Loucy (cell line): ENCODE measurements around the gene DEFB125.

Experiments
- H2AFZ ChIP-seq: fragments of 200-600 bp; sonication (generic); 2 replicates; pipeline ENCODE4 v1.6.0; 2016; ENCODE audit warnings: antibody characterized with exemption, mild to moderate bottlenecking, low read length, moderate library complexity
- H3F3A ChIP-seq: fragments of 200-600 bp; 2 replicates; pipeline ENCODE4 v1.6.0; 2016; ENCODE audit warnings: antibody characterized with exemption, low read depth, mild to moderate bottlenecking
- H3K27me3 ChIP-seq: fragments of 200-600 bp; sonication (generic); 2 replicates; pipeline ENCODE4 v1.6.1; 2014; ENCODE audit warnings: low read length, mild to moderate bottlenecking; ENCODE audit not compliant: insufficient read depth, poor library complexity, severe bottlenecking
- H3K36me3 ChIP-seq: fragments of 200-600 bp; sonication (generic); 2 replicates; pipeline ENCODE4 v1.6.1; 2016; ENCODE audit warnings: low read length; ENCODE audit not compliant: insufficient read depth
- H3K4me1 ChIP-seq: fragments of 200-600 bp; sonication (generic); 2 replicates; pipeline ENCODE4 v1.5.1; 2014; ENCODE audit warnings: low read length, mild to moderate bottlenecking; ENCODE audit not compliant: insufficient read depth, poor library complexity, severe bottlenecking
- H3K4me2 ChIP-seq: fragments of 200-600 bp; sonication (generic); 2 replicates; pipeline ENCODE4 v1.6.0; 2014; ENCODE audit warnings: antibody characterized with exemption, low read length, low read depth, mild to moderate bottlenecking; ENCODE audit not compliant: poor library complexity, severe bottlenecking
- H3K4me3 ChIP-seq: fragments of 200-600 bp; sonication (generic); 2 replicates; pipeline ENCODE4 v1.5.1; 2014; ENCODE audit warnings: low read length, mild to moderate bottlenecking, mixed read lengths; ENCODE audit not compliant: poor library complexity, severe bottlenecking
- H3K79me2 ChIP-seq: fragments of 200-600 bp; sonication (generic); 2 replicates; pipeline ENCODE4 v1.6.1; 2014; ENCODE audit warnings: low read length; ENCODE audit not compliant: insufficient read depth
- H3K9ac ChIP-seq: fragments of 200-600 bp; sonication (generic); 2 replicates; pipeline ENCODE4 v1.6.0; 2014; ENCODE audit warnings: mild to moderate bottlenecking, low read depth, low read length, moderate library complexity; ENCODE audit not compliant: poor library complexity, severe bottlenecking
- H3K9me2 ChIP-seq: fragments of 200-600 bp; sonication (generic); replicated peaks from 2 replicates; pipeline ENCODE4 v1.6.1; 2016; ENCODE audit warnings: low read depth, low read length, mixed read lengths
- H3K9me3 ChIP-seq: fragments of 200-600 bp; sonication (generic); 2 replicates; pipeline ENCODE4 v1.6.1; 2014; ENCODE audit warnings: mild to moderate bottlenecking, antibody characterized with exemption, low read length, low read depth; ENCODE audit not compliant: insufficient read depth
- H4K20me1 ChIP-seq: fragments of 200-600 bp; sonication (generic); 2 replicates; pipeline ENCODE4 v1.6.0; 2014; ENCODE audit warnings: antibody characterized with exemption, low read length, mild to moderate bottlenecking; ENCODE audit not compliant: insufficient read depth, poor library complexity, severe bottlenecking
- CTCF ChIP-seq: fragments of 200-600 bp; sonication (generic); conservative IDR thresholded peaks from 2 replicates; pipeline ENCODE4 v1.5.1; 2014; ENCODE audit warnings: mild to moderate bottlenecking, antibody characterized with exemption, low read length
- EZH2phosphoT487 ChIP-seq: fragments of 200-600 bp; IDR thresholded peaks from 2 replicates; pipeline ENCODE4 v1.6.1; 2018; ENCODE audit warnings: antibody characterized with exemption, mild to moderate bottlenecking, moderate library complexity, borderline replicate concordance

Gene DEFB125

DNA sequence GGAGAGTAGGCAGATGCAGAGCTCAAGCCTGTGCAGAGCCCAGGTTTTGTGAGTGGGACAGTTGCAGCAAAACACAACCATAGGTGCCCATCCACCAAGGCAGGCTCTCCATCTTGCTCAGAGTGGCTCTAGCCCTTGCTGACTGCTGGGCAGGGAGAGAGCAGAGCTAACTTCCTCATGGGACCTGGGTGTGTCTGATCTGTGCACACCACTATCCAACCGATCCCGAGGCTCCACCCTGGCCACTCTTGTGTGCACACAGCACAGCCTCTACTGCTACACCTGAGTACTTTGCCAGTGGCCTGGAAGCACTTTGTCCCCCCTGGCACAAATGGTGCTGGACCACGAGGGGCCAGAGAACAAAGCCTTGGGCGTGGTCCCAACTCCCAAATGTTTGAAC is 7.9 kb upstream of the DEFB125 start:
- H4K20me1 ChIP-seq, result no peaks in the 10 kb centered on the region

DNA sequence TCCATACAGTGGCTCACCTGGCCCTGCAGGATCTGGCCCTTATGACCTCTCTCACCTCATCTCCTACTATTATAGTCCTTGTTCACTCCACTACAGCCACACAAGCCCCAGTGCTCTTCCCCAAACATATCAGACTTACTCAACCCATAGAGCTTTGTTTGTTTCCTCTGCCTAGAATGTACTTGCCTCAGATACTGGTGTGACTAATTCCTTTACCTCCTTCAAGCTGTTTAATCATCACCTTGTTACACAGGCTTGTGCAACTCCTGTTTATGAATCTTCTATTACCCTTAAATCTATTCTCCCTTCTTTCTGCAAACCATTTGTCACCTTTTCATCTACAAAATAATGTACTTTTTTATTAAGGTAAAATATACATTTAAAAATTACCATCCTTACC is 3.2 kb downstream of the DEFB125 start:
- no peak overlapping the region for H3K4me2 ChIP-seq
- no peaks in the 10 kb centered on the region for H3K79me2 ChIP-seq
- TF ChIP-seq EZH2phosphoT487, result no peak
- no peak for TF ChIP-seq CTCF
- no peaks in the 10 kb centered on the region for H3K36me3 ChIP-seq
- H3K27me3 ChIP-seq, result no peaks in the 10 kb centered on the region
- H3K9me3 ChIP-seq, result peaks cover 11% of the 10 kb centered on the region; the same call in 1 of the 2 replicates
- no peak overlapping the region for H3K9ac ChIP-seq
- H3K4me3 ChIP-seq, result no peak overlapping the region
- no peaks in the 10 kb centered on the region for H4K20me1 ChIP-seq
- no peaks in the 10 kb centered on the region for H3K9me2 ChIP-seq
- no peaks in the 10 kb centered on the region for H3K4me1 ChIP-seq
- no peaks in the 10 kb centered on the region for H3F3A ChIP-seq
- H2AFZ ChIP-seq, result no peak overlapping the region

More for the DNA sequence above, 7.9 kb upstream of the DEFB125 start:
- Histone ChIP-seq H3K4me3 (no peak overlapping the region), H3K4me1 (no peaks in the 10 kb centered on the region), H3F3A (no peaks in the 10 kb centered on the region), H3K9ac (no peak overlapping the region), H3K79me2 (no peaks in the 10 kb centered on the region), H2AFZ (no peak overlapping the region), H3K36me3 (no peaks in the 10 kb centered on the region), H3K4me2 (no peak overlapping the region), H3K9me3 (peaks cover 7% of the 10 kb centered on the region; the same call in 1 of the 2 replicates), H3K27me3 (no peaks in the 10 kb centered on the region), H3K9me2 (no peaks in the 10 kb centered on the region)
- TF ChIP-seq EZH2phosphoT487 (no peak), CTCF (no peak)

DNA sequence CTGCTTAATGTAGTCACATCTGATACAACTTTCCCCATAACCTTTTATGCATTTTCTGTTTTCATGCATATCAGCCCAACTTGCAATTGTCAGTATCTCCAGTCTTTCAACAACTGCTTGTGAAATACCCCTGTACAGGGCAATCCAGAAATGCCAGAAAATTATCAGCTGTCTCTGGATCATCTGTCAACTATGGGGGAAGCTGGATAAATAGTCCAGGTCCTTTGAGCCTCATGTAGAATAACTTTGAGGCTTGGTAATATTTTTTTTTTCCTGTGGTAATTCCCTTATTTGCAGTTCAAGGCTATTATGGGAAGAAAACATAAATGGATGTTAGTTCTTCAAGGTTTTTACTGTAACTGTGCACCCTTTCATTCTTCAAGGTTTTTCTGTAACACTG is 6.2 kb downstream of the DEFB125 start:
- Histone ChIP-seq H3K9me3 (peaks cover 15% of the 10 kb centered on the region; the same call in 1 of the 2 replicates), H3F3A (no peaks in the 10 kb centered on the region), H3K4me2 (no peak overlapping the region), H3K4me3 (no peak overlapping the region), H3K79me2 (no peaks in the 10 kb centered on the region), H3K27me3 (no peaks in the 10 kb centered on the region), H3K36me3 (no peaks in the 10 kb centered on the region), H3K9me2 (no peaks in the 10 kb centered on the region), H3K9ac (no peak overlapping the region), H4K20me1 (no peaks in the 10 kb centered on the region), H2AFZ (no peak overlapping the region), H3K4me1 (no peaks in the 10 kb centered on the region)
- TF ChIP-seq CTCF (no peak), EZH2phosphoT487 (no peak)
